GM18505 (cell line): ENCODE data around the gene PRSS8.

ENCODE experiments used
- ATAC-seq: cut with Tn5 transposase; IDR thresholded peaks from one replicate; pipeline ENCODE4 v1.9.1; 2021; ENCODE audit not compliant: unreplicated experiment
- POLR2A ChIP-seq: IDR thresholded peaks from 4 replicates; pipeline ENCODE4 v1.6.1; 2011; ENCODE audit warnings: borderline replicate concordance; ENCODE audit not compliant: insufficient read depth, insufficient read length; ENCODE audit errors: extremely low read depth

Gene PRSS8

GRCh38 chr16:31129568-31130335 lies 5.8 kb downstream of the PRSS8 start:
- TF ChIP-seq POLR2A, result no peak
- ATAC-seq, result no peak

GRCh38 chr16:31128711-31129567 lies 6.6 kb downstream of the PRSS8 start:
- ATAC-seq, result no peak
- no peak for TF ChIP-seq POLR2A

- no peak for ATAC-seq
- TF ChIP-seq POLR2A, result no peak
These were observed 8.3 kb downstream of the PRSS8 start for GRCh38 chr16:31127182-31127581.

- no peak for ATAC-seq
- no peak for TF ChIP-seq POLR2A
These were observed 9.7 kb downstream of the PRSS8 start for GRCh38 chr16:31125844-31126243.

GRCh38 chr16:31120129-31120528 lies 15.4 kb downstream of the PRSS8 start:
- ATAC-seq, result no peak
- TF ChIP-seq POLR2A, result no peak

- no peak for TF ChIP-seq POLR2A
- ATAC-seq, result no peak
These were observed 17.0 kb downstream of the PRSS8 start for GRCh38 chr16:31118223-31119155.

GRCh38 chr16:31117384-31118222 lies 17.9 kb downstream of the PRSS8 start, which contains the start of gene KAT8:
Gene KAT8 (plus strand): TSS chr16:31117664. CDS start chr16:31117682, 18 bp downstream.
- ATAC-seq, result peak; percentile 93

GRCh38 chr16:31114468-31114867 lies 21.1 kb downstream of the PRSS8 start:
- TF ChIP-seq POLR2A, result no peak
- no peak for ATAC-seq

More at GRCh38 chr16:31117384-31118222, 17.9 kb downstream of the PRSS8 start, which contains the start of gene KAT8:
- peak; percentile 91 for TF ChIP-seq POLR2A

- no peak for ATAC-seq
- no peak for TF ChIP-seq POLR2A
These were observed 22.1 kb downstream of the PRSS8 start for GRCh38 chr16:31113121-31114120.

- no peak for TF ChIP-seq POLR2A
- ATAC-seq, result no peak
These were observed 22.8 kb downstream of the PRSS8 start for GRCh38 chr16:31112711-31113110.
